Spleen (tissue), 7 donors: Measurements from ENCODE around the gene FCRLB.

Experiments used
- CTCF ChIP-seq, 11 experiments: fragments of 200-600 bp in 7 of 11; fragments of 450-650 bp in 4 of 11; sonication (generic) in 4 of 11; IDR thresholded peaks in 8 of 11; conservative IDR thresholded peaks in 3 of 11; 1 replicate in 7 of 11; 2 replicates in 4 of 11; pipeline versions ENCODE4 v1.4.0 to v1.8.0; 2016 to 2021; ENCODE audit warnings: antibody characterized with exemption in 11 of 11, inconsistent platforms in 4 of 11, mild to moderate bottlenecking in 1 of 11
- POLR2A ChIP-seq, 3 donors: fragments of 450-650 bp; IDR thresholded peaks; one replicate each; pipeline ENCODE4 v1.5.1; 2017; ENCODE audit warnings: antibody characterized with exemption in 3 of 3, mild to moderate bottlenecking in 1 of 3
- POLR2AphosphoS5 ChIP-seq, 3 donors: sonication (generic); formaldehyde crosslinking; IDR thresholded peaks; one replicate each; pipeline ENCODE4 v1.5.1; 2017; ENCODE audit warnings: antibody characterized with exemption in 3 of 3
- donor health status: DM: no; HTN: no; CAD: no; lungs with moderate emphysema.
- donor health status: DM: no; HTN: no; CAD: no.
- donor health status: DM: no; HTN: no; CAD: no.

DNA sequence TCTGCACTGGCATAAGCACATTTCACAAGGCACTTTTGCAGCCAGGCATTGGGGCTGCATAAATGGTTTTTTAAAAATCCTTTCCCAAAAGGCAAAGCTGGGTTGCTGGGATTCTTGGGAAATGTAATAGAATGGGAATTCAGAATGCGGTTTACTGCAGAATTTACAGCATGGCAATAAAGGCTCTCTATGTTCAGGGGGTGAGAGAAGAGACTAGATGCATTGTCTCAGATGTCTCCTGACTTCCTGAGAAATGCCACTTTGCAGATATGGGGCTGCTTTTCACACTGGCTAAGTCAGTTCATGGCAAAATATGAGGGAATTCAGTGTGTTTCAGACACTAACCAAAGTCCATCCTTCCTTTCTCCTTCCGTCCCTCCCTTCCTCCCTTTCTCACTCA lies 44.9 kb upstream of the FCRLB start:
- no peak for TF ChIP-seq POLR2A (IDR thresholded peaks at IDR 0.05)
- TF ChIP-seq CTCF (IDR thresholded peaks at IDR 0.05 in 8 of 11, conservative IDR thresholded peaks at IDR 0.05 in 3 of 11): no peak
- no peak for TF ChIP-seq POLR2AphosphoS5 (IDR thresholded peaks at IDR 0.05)
